ENCODE results near the gene DDIT4.

- TF ChIP-seq POLR2A (IDR thresholded peaks at IDR 0.05; ENCODE audit: control extremely low read depth in 1 of 2, low read depth in 2 of 2, low read length in 2 of 2) (no peak), PHF8 (conservative IDR thresholded peaks at IDR 0.05; ENCODE audit: low read depth, low read length) (no peak), CTCF (IDR thresholded peaks at IDR 0.05; ENCODE audit: control extremely low read depth in 1 of 3, insufficient read depth in 1 of 3, low read depth in 1 of 3, low read length in 3 of 3) (peak; percentile 84 to 92 (median 90)), CEBPB (IDR thresholded peaks at IDR 0.05; ENCODE audit: low read depth, low read length) (no peak), EP300 (IDR thresholded peaks at IDR 0.05; ENCODE audit: borderline replicate concordance in 1 of 2, low read depth in 2 of 2, low read length in 2 of 2) (no peak), RFX5 (IDR thresholded peaks at IDR 0.05; ENCODE audit: borderline replicate concordance, low read depth, low read length) (no peak), SIN3A (conservative IDR thresholded peaks at IDR 0.05 in 1 of 2, IDR thresholded peaks at IDR 0.05 in 1 of 2; ENCODE audit: low read depth in 1 of 2, low read length in 2 of 2) (peak; percentile 15 to 88; a peak in 2 of 4 replicates), CHD7 (IDR thresholded peaks at IDR 0.05; ENCODE audit: insufficient replicate concordance, low read length) (no peak)
These were observed 1.1 kb downstream of the DDIT4 start for GRCh38 chr10:72274730-72275350.

All from H1 (cell line).